ENCODE measurements around the gene EFEMP2.

Gene EFEMP2

DNA sequence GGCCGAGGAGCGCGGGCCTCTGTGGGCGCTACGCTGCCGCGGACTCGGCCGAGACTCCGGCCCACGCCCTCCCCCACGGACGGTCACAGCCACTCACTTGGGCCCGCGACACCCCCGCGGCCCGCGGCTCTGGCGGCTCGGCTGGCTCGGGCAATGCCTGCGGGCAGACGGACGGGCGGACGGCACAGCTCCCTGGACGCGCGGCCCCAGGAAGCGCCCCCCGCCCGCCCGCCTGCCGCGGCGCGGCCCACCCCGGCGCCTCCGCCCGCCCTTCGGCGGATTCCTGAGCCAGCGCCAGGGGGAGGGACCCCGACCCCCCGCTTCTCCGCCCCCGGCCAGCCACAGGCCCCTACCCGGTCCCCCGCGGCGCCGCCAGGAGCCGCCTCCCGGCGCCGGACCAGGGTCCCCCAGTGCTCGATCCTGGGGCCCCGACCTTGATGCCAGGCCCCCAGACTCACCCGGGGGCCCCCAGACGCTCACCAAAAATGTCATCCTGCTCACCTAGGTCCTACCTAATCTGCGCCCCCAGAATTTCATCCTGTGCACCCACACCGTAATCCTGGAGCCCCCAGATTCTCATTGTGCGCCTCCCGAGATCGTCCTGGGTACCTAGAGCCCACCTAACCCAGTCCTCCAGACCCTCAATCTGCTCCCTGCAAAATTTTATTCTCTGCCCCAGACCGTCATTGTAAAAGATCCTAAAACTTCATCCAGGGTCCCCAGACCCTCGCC is at the start of gene EFEMP2:
TSS of gene EFEMP2 (minus strand) at position 215 of the 732 bp plus-strand sequence. CDS start 446 bp downstream, outside the sequence.
- no peak for DNase-seq

DNA sequence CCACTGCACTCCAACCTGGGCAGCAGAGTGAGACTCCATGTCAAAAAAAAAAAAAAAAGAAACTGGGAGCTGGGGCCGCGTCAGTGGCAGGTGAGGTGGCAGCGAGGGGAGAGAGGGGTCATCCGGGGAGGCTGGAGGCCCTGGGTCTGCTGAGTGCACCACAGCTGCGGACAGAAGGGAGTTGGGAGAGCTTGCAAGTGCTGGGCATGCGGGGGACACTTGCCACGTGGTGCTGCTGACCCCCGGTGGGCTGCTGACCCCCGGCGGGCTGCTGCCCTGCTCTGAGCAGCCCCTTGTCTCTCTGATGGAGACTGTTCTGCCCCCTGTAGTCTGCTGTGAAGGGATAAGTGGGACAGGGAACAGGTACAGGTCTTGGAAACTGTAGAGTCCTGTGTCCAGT is 49.3 kb upstream of the EFEMP2 start:
- DNase-seq = no peak

GRCh38 chr11:65921033-65921555 is 48.5 kb upstream of the EFEMP2 start:
- DNase-seq = no peak

DNA sequence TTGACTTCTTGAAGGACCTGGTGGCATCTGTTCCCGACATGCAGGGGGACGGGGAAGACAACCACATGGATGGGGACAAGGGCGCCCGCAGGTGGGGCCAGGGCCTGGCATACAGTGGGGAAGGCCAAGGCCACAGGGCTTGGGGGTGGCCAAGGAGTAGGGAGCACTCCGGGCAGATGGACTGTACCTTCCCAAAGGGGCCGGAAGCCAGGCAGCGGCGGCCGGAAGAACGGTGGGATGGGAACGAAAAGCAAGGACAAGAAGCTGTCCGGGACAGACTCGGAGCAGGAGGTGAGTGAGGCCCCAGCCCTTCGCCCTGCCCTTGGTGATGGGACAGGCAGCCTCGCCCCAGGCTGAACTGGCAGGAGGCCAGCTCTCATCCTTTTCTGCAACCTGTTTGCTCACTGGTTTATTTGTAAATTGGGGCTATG is 47.8 kb upstream of the EFEMP2 start:
- DNase-seq = peak; percentile 46

GRCh38 chr11:65919573-65920371 is 47.2 kb upstream of the EFEMP2 start:
- peak; percentile 29 for DNase-seq

DNA sequence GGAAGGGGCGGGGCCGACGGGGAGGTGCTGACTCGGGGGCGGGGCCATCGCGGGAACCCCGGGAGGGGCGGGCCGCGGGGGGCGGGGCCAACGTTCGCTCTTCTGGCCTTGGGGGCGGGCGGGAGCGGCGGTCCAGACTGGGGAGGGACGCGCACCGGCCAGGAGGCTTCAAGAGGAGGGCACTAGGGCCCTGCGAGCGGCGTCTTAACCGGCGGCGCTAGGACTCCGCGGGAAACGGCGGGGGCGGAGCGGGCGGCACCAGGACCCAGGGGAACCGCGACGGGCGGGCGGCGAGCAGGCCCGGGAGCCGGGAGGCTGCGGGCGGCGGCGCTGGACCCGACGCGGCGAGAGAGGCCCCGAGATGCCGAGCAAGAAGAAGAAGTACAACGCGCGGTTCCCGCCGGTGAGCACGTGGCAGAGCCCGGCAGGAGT is 46.6 kb upstream of the EFEMP2 start, which contains the start of gene DRAP1:
TSS of gene DRAP1 (plus strand) at position 286 of the 432 bp plus-strand sequence. CDS start at position 362, 76 bp downstream.
- DNase-seq = peak; percentile 97

DNA sequence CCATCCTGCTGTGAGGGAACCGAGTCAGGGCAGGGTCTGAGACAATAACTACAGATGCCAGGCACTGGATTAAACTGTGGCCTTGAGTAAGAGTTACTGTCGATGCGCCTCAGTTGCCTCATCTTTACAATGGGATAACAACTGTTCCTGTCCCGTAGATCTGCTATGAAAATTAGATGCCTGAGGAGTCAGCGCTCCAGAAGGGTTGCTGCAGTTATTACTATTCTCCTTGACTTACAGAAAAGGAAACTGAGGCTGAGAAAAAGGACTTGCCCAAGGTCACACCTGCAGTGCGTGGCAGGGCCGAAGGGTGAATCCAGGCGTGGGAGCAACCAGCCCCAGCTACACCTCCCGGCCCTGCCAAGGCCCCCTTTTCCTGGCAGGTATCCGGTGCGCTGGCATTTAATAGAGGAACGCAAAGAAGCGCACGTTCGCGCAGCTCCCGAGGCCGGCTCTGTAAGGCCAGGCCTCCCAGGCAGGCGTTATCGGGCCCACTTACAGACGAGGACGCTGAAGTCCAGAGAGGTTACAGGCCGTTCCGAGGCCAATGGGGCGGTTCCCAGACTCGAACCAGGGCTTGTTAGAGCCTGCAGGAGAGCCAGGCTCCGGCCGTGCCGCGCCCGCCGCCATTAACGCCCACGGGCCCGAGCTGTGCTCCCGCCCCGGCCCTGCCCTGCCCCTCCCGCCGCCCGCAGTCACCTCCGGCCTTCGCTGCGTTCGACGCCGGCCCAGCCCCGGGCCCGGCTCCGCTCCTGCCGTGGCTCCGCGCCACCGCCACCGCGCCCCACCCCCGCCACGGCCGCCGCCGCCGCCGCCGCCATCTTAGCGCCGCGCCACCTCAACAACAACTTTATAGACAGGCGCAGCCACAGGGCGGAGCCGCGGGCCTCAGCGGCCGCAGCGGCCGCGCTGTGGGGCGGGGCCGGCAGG is 45.9 kb upstream of the EFEMP2 start, which contains the start of gene C11orf68:
TSS of gene C11orf68 (minus strand) at position 852 of the 930 bp plus-strand sequence. CDS start at position 821, 31 bp downstream.
- peak; percentile 59 for DNase-seq

DNA sequence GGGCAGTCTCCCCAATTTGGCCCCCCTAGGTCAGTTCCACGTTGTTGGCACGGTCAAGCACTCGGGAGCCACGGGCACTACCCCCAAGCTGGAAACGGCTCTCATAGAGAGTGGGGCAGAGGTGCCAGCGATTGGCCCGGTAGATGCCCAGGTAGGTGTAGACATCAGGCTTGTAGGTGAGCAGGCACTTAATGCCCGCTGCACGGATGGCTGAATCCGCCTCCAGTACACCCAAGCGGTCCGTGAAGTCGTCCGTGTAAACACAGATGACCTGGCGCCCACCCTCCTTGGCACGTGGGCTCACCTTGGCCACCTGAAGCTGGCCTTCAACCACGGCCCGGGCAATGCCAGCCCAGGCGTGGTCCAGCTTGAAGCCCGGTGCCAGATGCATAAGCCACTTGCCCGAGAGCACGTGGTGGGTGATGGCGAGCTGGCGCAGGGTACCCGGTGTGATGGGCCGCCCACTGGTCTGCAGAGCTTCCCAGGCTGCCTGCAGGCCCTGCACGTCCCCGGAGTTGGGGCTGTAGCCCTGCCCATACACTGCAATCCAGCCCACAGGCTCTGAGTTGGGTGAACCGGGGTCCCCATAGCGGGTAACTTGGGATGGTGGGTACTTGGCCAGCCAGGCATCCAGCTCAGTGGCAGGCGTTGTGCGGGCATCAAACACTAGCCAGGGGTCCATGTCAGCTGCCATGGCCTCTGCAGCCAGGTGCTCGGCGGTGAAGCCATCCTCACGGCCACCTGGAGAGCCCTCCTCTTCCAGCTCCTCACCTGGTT is 45.0 kb upstream of the EFEMP2 start:
- no peak for DNase-seq

- DNase-seq = no peak
Measured at GRCh38 chr11:65917077-65917433, 44.5 kb upstream of the EFEMP2 start.

GRCh38 chr11:65916391-65916790 is 43.8 kb upstream of the EFEMP2 start:
- no peak for DNase-seq

GRCh38 chr11:65915821-65916251 is 43.2 kb upstream of the EFEMP2 start:
- peak; percentile 46 for DNase-seq

DNA sequence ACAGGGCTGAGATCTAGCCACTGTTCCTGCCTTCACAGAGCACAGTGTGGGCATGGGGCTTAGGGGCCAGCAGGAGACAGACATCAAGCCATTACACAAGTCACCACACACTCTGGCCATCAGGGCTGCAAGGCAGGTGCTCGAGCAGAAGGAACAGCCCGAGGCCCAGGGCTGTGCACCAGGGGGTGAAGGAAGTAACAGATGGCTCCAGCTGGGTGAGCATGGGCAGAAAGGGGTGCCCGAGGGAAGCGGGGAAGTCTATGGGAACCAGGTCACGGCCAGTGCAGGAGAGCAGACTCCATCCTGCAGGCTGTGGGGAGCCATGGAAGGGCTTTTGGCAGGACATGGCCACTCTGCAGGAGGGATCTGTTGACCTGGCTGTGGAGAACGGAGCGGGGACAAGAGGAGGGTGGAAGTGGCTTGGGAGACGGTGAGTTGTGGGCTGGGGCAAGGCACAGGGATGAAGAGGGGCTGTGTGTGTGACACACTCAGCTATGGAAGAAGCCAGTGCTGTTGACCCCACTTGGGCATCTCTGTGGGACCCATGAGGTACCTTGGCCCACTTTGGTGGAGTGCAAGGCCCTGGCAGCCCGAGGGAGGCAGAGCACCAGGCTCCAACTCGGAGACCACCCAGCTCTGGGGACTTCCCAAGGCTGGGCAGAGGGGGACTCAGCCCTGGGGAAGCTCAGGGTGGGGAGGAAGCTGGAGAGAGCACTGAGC is 42.7 kb upstream of the EFEMP2 start:
- DNase-seq = no peak

GRCh38 chr11:65912845-65913244 is 40.2 kb upstream of the EFEMP2 start:
- DNase-seq = no peak

- peak; percentile 58 for DNase-seq
Measured at GRCh38 chr11:65911682-65912568, 39.3 kb upstream of the EFEMP2 start.

- DNase-seq = no peak
Measured at GRCh38 chr11:65907878-65908277, 35.3 kb upstream of the EFEMP2 start.

DNA sequence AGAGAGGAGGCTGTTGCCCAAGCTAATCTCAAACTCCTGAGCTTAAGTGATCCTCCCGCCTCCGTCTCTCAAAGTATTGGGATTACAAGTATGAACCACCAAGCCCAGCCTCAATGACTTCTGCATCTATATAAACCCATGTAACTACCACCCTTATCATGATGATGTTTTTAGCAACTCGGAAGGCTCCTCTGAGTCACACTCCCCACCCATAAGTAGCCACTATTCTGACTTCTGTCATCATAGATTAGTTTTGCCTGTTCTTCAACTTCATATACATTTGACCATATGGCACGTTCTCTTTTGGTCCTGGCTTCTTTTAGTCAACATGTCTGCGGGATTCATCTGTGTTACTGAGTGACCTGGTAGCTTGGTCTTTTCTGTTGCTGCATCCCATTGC is 34.0 kb upstream of the EFEMP2 start:
- peak; percentile 89 for DNase-seq

DNA sequence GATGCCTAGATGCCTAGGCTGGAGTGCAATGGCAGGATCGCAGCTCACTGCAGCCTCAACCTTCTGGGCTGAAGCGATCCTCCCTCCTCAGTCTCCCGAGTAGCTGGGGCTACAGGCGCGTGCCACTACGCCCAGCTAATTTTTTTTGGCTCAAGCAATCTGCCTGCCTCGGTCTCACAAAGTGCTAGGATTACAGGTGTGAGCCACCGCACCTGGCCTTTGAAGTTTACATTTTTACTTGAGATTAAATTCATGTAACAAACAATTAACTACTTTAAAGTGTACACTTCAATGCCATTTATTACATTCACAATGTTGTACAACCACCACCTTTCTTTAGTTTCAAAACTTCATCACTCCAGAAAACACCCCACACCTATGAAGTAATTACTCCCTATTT is 31.1 kb upstream of the EFEMP2 start:
- DNase-seq = no peak

DNA sequence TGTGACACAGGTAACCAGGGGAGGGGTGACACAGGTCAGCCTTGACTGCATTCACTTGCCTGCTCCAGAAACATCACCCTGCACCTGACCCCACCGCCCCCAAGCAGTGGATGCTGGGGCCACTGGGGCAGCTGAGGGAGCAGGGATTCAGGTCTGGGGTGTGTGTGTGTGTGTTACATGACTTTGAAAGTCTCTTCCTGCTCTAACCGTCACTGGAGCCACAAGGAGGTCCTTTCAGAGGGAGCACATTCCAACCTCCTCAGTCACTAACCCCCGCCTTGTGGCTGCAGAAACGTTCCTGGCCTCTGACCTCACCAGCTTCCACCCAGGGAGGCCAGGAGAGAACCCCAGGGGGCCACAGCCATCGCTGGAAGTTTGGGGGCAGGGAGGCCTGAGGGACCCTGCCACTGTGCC is 30.5 kb upstream of the EFEMP2 start:
- no peak for DNase-seq

DNA sequence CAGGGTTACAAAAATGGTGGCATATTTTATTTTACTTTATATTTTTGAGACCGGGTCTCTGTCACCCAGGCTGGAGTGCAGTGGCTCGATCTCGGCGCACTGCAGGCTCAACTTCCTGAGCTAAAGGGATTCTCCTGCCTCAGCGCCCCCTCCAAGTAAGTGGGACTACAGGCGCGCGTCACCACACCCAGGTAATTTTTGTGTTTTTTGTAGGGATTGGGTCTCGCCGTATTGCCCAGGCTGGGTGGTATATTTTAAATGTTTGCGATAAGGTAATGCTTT is 28.2 kb upstream of the EFEMP2 start:
- no peak for DNase-seq
